IPS-15b (cell line): ENCODE results near the gene ZRANB3.

Experiments
- H3K27me3 ChIP-seq: one replicate; pipeline ENCODE4 v1.6.1; 2013; ENCODE audit warnings: low read length; ENCODE audit not compliant: control insufficient read depth, insufficient read depth
- H3K36me3 ChIP-seq: one replicate; pipeline ENCODE4 v1.6.1; 2013; ENCODE audit warnings: low read length; ENCODE audit not compliant: control insufficient read depth, insufficient read depth
- H3K4me1 ChIP-seq: one replicate; pipeline ENCODE4 v1.6.1; 2013; ENCODE audit warnings: mild to moderate bottlenecking, low read length; ENCODE audit not compliant: control insufficient read depth, insufficient read depth
- H3K4me3 ChIP-seq: one replicate; pipeline ENCODE4 v1.5.1; 2013; ENCODE audit warnings: low read depth, low read length
- H3K9ac ChIP-seq: one replicate; pipeline ENCODE4 v1.6.1; 2013; ENCODE audit warnings: low read depth, mild to moderate bottlenecking, low read length
- H3K9me3 ChIP-seq: one replicate; pipeline ENCODE4 v1.6.1; 2013; ENCODE audit warnings: mild to moderate bottlenecking, low read length; ENCODE audit not compliant: control insufficient read depth, insufficient read depth

The ZRANB3 gene

GRCh38 chr2:135168204-135168856 lies 362.7 kb downstream of the ZRANB3 start:
- Histone ChIP-seq H3K27me3 (no peaks in the 10 kb centered on the region), H3K9me3 (no peaks in the 10 kb centered on the region), H3K4me3 (no peak overlapping the region), H3K36me3 (peaks cover 13% of the 10 kb centered on the region), H3K4me1 (peaks cover 3% of the 10 kb centered on the region), H3K9ac (no peak overlapping the region)

GRCh38 chr2:135167273-135167672 lies 363.7 kb downstream of the ZRANB3 start:
- no peaks in the 10 kb centered on the region for H3K9me3 ChIP-seq
- no peaks in the 10 kb centered on the region for H3K27me3 ChIP-seq
- peaks cover 3% of the 10 kb centered on the region for H3K4me1 ChIP-seq
- H3K4me3 ChIP-seq: no peak overlapping the region
- peaks cover 13% of the 10 kb centered on the region for H3K36me3 ChIP-seq
- H3K9ac ChIP-seq: no peak overlapping the region

GRCh38 chr2:135164431-135164830 lies 366.6 kb downstream of the ZRANB3 start:
- Histone ChIP-seq H3K4me1 (peaks cover 3% of the 10 kb centered on the region), H3K9ac (no peak overlapping the region), H3K9me3 (no peaks in the 10 kb centered on the region), H3K36me3 (peaks cover 10% of the 10 kb centered on the region), H3K27me3 (no peaks in the 10 kb centered on the region), H3K4me3 (no peak overlapping the region)

GRCh38 chr2:135163901-135164300 lies 367.1 kb downstream of the ZRANB3 start:
- Histone ChIP-seq H3K4me3 (no peak overlapping the region), H3K27me3 (no peaks in the 10 kb centered on the region), H3K4me1 (peaks cover 3% of the 10 kb centered on the region), H3K9me3 (no peaks in the 10 kb centered on the region), H3K36me3 (peaks cover 9% of the 10 kb centered on the region), H3K9ac (no peak overlapping the region)

- no peaks in the 10 kb centered on the region for H3K27me3 ChIP-seq
- no peak overlapping the region for H3K9ac ChIP-seq
- H3K9me3 ChIP-seq: no peaks in the 10 kb centered on the region
- H3K4me1 ChIP-seq: peaks cover 3% of the 10 kb centered on the region
- no peak overlapping the region for H3K4me3 ChIP-seq
- peaks cover 4% of the 10 kb centered on the region for H3K36me3 ChIP-seq
These were observed 367.7 kb downstream of the ZRANB3 start for GRCh38 chr2:135163306-135163705.

- Histone ChIP-seq H3K27me3 (no peaks in the 10 kb centered on the region), H3K36me3 (peaks cover 4% of the 10 kb centered on the region), H3K9ac (no peak overlapping the region), H3K4me1 (no peaks in the 10 kb centered on the region), H3K9me3 (no peaks in the 10 kb centered on the region), H3K4me3 (no peak overlapping the region)
These were observed 368.2 kb downstream of the ZRANB3 start for GRCh38 chr2:135162786-135163185.

- H3K9me3 ChIP-seq: no peaks in the 10 kb centered on the region
- peaks cover 4% of the 10 kb centered on the region for H3K36me3 ChIP-seq
- H3K4me1 ChIP-seq: no peaks in the 10 kb centered on the region
- H3K27me3 ChIP-seq: no peaks in the 10 kb centered on the region
- H3K9ac ChIP-seq: no peak overlapping the region
- H3K4me3 ChIP-seq: no peak overlapping the region
These were observed 368.6 kb downstream of the ZRANB3 start for GRCh38 chr2:135162377-135162776.

GRCh38 chr2:135159191-135159590 lies 371.8 kb downstream of the ZRANB3 start:
- no peaks in the 10 kb centered on the region for H3K4me1 ChIP-seq
- H3K4me3 ChIP-seq: no peak overlapping the region
- no peaks in the 10 kb centered on the region for H3K36me3 ChIP-seq
- H3K27me3 ChIP-seq: no peaks in the 10 kb centered on the region
- no peak overlapping the region for H3K9ac ChIP-seq
- no peaks in the 10 kb centered on the region for H3K9me3 ChIP-seq

GRCh38 chr2:135157856-135158255 lies 373.2 kb downstream of the ZRANB3 start:
- Histone ChIP-seq H3K9ac (no peak overlapping the region), H3K36me3 (no peaks in the 10 kb centered on the region), H3K4me1 (no peaks in the 10 kb centered on the region), H3K4me3 (no peak overlapping the region), H3K27me3 (no peaks in the 10 kb centered on the region), H3K9me3 (no peaks in the 10 kb centered on the region)

- H3K36me3 ChIP-seq: no peaks in the 10 kb centered on the region
- H3K9ac ChIP-seq: no peak overlapping the region
- no peak overlapping the region for H3K4me3 ChIP-seq
- H3K27me3 ChIP-seq: no peaks in the 10 kb centered on the region
- no peaks in the 10 kb centered on the region for H3K4me1 ChIP-seq
- H3K9me3 ChIP-seq: no peaks in the 10 kb centered on the region
These were observed 376.1 kb downstream of the ZRANB3 start for GRCh38 chr2:135154962-135155361.

- H3K36me3 ChIP-seq: no peaks in the 10 kb centered on the region
- no peak overlapping the region for H3K4me3 ChIP-seq
- H3K4me1 ChIP-seq: no peaks in the 10 kb centered on the region
- H3K9me3 ChIP-seq: no peaks in the 10 kb centered on the region
- H3K27me3 ChIP-seq: no peaks in the 10 kb centered on the region
- H3K9ac ChIP-seq: no peak overlapping the region
These were observed 378.7 kb downstream of the ZRANB3 start for GRCh38 chr2:135152361-135152760.

- Histone ChIP-seq H3K36me3 (no peaks in the 10 kb centered on the region), H3K9me3 (no peaks in the 10 kb centered on the region), H3K27me3 (no peaks in the 10 kb centered on the region), H3K4me3 (no peak overlapping the region), H3K4me1 (no peaks in the 10 kb centered on the region), H3K9ac (no peak overlapping the region)
These were observed 379.4 kb downstream of the ZRANB3 start for GRCh38 chr2:135151615-135152014.
